Mucosa of stomach (tissue), 1 donor: ENCODE measurements around the gene PAPSS1.

ENCODE experiments used
- H3K27me3 ChIP-seq: one replicate; pipeline ENCODE4 v1.7.0; 2013; ENCODE audit warnings: mild to moderate bottlenecking, low read length; ENCODE audit not compliant: control insufficient read depth, insufficient read depth
- H3K36me3 ChIP-seq: one replicate; pipeline ENCODE4 v1.7.0; 2013; ENCODE audit warnings: low read length; ENCODE audit not compliant: control insufficient read depth, insufficient read depth
- H3K4me1 ChIP-seq: one replicate; pipeline ENCODE4 v1.7.0; 2013; ENCODE audit warnings: mild to moderate bottlenecking, low read length; ENCODE audit not compliant: control insufficient read depth, insufficient read depth
- H3K4me3 ChIP-seq: one replicate; pipeline ENCODE4 v1.7.0; 2013; ENCODE audit warnings: low read length
- H3K9ac ChIP-seq: one replicate; pipeline ENCODE4 v1.7.0; 2013; ENCODE audit warnings: mild to moderate bottlenecking, low read length, moderate library complexity
- H3K9me3 ChIP-seq: one replicate; pipeline ENCODE4 v1.7.0; 2013; ENCODE audit warnings: mild to moderate bottlenecking, low read length, moderate library complexity; ENCODE audit not compliant: control insufficient read depth
- donor health status: Pancreatic carcinoma.

The PAPSS1 gene

DNA sequence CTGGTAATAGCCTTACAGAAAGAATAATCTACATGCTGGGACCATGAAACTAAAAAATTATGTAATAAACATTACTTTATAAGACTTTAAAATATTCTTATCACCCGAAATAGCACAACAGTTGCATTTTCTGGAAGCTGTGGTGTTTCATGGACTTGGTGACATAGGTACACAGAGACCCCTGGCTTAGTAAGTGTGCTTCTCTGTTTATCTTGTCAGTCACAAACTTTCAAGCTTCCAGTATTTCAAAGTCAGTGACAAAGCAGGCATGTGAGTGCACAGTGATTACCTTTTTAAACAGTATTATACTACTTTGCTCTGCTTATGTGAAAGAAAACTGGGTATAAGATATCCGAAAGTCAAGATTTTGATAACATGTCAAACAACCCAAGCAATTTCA is 84.3 kb downstream of the PAPSS1 start:
- Histone ChIP-seq H3K4me3 (no peak overlapping the region), H3K36me3 (no peaks in the 10 kb centered on the region), H3K4me1 (peaks cover 9% of the 10 kb centered on the region), H3K27me3 (no peaks in the 10 kb centered on the region), H3K9me3 (no peaks in the 10 kb centered on the region), H3K9ac (no peak overlapping the region)

DNA sequence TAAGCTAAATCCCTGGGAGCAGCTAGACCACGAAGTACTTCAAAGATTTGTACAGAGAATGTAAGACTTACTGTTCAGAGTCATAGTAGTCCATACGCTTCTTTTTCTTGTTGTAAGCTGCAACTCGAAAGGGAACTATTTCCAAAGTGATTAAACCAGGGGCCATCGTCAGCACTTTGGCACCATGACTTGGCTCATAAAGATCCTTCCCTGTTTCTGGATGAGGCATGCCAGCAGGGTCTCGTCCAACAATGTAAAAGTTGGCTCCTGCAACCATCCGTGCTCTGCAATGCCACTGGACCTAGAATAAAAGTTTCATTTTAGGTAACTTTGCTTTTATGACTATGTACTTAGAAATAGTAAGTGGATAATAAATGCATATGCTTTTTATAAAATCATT is 88.5 kb downstream of the PAPSS1 start:
- Histone ChIP-seq H3K4me1 (peaks cover 9% of the 10 kb centered on the region), H3K4me3 (no peak overlapping the region), H3K27me3 (no peaks in the 10 kb centered on the region), H3K9me3 (no peaks in the 10 kb centered on the region), H3K36me3 (no peaks in the 10 kb centered on the region), H3K9ac (no peak overlapping the region)

GRCh38 chr4:107630185-107630705 is 89.8 kb downstream of the PAPSS1 start:
- Histone ChIP-seq H3K4me1 (peaks cover 9% of the 10 kb centered on the region), H3K36me3 (no peaks in the 10 kb centered on the region), H3K27me3 (no peaks in the 10 kb centered on the region), H3K4me3 (no peak overlapping the region), H3K9ac (no peak overlapping the region), H3K9me3 (no peaks in the 10 kb centered on the region)

DNA sequence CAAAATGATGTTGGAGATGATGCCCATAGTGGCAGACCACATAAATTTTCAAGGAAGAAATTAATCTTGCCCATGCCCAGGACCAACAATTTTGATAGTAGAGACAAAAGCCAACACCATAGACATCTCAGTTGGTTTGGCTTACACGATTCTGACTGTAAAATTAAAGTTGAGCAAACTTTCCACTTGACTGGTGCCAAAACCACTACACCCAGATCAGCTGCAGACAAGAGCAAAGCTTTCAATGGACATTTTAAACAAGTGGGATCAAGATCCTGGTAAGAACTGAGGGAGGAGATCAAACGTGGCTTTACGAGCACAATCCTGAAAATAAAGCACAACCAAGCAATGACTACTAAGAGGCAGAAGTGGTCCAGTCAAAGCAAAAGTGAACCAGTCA is 90.7 kb downstream of the PAPSS1 start:
- Histone ChIP-seq H3K4me3 (no peak overlapping the region), H3K9ac (no peak overlapping the region), H3K36me3 (no peaks in the 10 kb centered on the region), H3K9me3 (no peaks in the 10 kb centered on the region), H3K27me3 (no peaks in the 10 kb centered on the region), H3K4me1 (peaks cover 9% of the 10 kb centered on the region)

DNA sequence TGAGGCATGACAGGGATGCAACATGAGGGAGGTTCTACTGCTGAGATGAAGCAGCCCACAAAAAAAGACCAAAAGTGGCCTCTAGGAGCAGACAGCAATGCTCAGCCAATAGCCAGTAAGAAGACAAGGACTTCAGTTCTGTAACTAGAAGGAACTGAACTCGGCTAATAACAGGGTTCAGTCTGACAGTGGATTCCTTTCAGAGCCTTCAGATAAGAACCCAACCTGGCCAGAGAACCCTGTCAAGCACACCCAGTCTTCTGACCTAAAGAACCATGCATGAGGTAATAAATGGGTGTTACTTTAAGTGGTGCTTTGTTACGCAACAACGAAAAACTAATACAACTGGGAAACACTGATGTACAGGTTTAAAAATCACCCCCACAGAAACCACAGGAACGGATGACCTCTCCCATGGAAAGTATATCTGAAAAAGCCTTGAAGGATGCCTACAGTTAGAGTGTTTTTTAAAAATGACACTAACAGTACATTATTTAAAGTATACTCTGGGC is 94.6 kb downstream of the PAPSS1 start:
- Histone ChIP-seq H3K36me3 (no peaks in the 10 kb centered on the region), H3K9me3 (no peaks in the 10 kb centered on the region), H3K4me3 (no peak overlapping the region), H3K4me1 (no peaks in the 10 kb centered on the region), H3K9ac (no peak overlapping the region), H3K27me3 (no peaks in the 10 kb centered on the region)

DNA sequence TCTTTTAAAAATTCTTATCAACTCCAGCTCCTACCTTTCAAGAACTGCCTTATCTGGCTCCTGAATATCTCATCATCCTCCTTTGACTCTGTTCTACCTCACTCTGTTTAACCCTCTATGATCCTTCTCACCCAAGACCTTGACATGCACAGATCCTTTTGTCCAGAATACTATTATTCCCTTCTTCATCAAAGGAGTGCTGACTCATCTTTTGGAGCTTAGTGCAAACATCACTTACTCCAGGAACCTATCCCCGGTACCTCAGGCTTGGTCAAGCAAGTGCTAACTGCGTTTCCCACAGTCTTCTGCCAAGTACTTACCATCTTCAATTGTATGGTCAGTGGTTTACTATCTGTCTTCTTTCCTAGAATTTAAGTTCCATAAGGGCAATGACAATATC is 96.0 kb downstream of the PAPSS1 start:
- no peak overlapping the region for H3K9ac ChIP-seq
- H3K4me3 ChIP-seq: no peak overlapping the region
- no peaks in the 10 kb centered on the region for H3K27me3 ChIP-seq
- no peaks in the 10 kb centered on the region for H3K9me3 ChIP-seq
- no peaks in the 10 kb centered on the region for H3K4me1 ChIP-seq
- no peaks in the 10 kb centered on the region for H3K36me3 ChIP-seq

- Histone ChIP-seq H3K4me1 (peaks cover under 1% of the 10 kb centered on the region), H3K9me3 (no peaks in the 10 kb centered on the region)
Observed at GRCh38 chr4:107622006-107622405, 98.0 kb downstream of the PAPSS1 start.

DNA sequence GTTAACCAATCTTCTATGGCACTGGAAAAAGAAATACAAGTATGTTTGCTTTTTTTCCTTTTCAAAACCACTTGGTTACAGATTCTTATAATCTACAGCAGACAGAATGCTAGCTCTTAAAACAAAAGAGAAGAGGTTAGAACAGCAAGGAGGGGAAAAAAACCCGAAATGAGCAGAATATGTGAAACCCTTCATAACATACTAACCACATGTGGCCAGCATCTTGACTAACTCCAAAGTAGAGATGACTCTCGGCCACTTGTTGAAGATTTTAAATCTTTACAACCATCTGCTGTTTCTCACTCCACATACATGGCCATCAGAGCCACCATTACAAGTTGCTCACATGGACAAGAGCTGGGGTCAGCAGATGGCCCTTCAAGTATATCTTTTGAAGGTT is 100.3 kb downstream of the PAPSS1 start:
- H3K4me1 ChIP-seq: peaks cover 5% of the 10 kb centered on the region
- H3K36me3 ChIP-seq: no peaks in the 10 kb centered on the region
- no peak overlapping the region for H3K4me3 ChIP-seq
- no peak overlapping the region for H3K9ac ChIP-seq
- no peaks in the 10 kb centered on the region for H3K9me3 ChIP-seq
- H3K27me3 ChIP-seq: no peaks in the 10 kb centered on the region

More at GRCh38 chr4:107622006-107622405, 98.0 kb downstream of the PAPSS1 start:
- H3K27me3 ChIP-seq: no peaks in the 10 kb centered on the region
- no peak overlapping the region for H3K9ac ChIP-seq
- H3K36me3 ChIP-seq: no peaks in the 10 kb centered on the region
- H3K4me3 ChIP-seq: no peak overlapping the region

DNA sequence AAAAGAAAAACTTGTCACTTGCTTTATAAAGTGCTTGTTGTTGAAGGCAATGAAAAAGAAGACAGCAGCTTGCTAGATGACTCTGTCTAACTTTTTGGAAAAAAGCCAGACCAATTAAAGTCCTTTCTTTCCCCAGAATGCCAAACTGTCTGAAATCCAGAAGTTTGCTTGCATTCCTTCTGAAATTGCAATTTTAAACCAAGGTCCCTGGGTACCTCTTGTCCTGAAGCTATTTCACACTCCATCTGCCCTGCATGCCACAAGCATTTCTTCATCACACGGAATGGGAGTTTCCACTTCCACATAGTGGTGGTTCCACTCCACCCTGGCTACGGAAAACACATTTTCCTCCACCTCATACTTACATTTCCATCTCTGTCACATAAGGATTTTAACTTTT is 101.0 kb downstream of the PAPSS1 start:
- H3K9ac ChIP-seq: no peak overlapping the region
- no peaks in the 10 kb centered on the region for H3K27me3 ChIP-seq
- no peaks in the 10 kb centered on the region for H3K9me3 ChIP-seq
- H3K4me1 ChIP-seq: peaks cover 5% of the 10 kb centered on the region
- H3K4me3 ChIP-seq: no peak overlapping the region
- H3K36me3 ChIP-seq: no peaks in the 10 kb centered on the region

DNA sequence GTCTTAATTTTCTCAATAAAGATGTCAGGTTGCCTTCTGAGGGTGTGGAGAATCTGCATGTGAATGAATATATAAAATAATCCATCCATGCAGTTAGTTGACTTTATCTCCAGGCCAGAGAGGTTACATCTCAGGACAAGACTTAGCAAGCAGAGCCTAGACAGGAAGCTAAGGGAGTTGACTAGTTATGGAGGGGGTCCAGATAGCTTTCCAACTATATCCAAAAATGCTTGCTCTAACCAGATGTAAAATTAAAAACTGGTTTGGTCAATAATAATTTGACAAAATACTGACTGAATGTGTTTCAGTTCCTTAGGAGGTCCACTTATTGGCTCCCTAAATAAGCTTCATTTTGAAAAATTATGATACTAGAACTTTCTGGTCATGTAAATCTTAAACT is 101.4 kb downstream of the PAPSS1 start:
- Histone ChIP-seq H3K4me1 (peaks cover 5% of the 10 kb centered on the region), H3K9me3 (no peaks in the 10 kb centered on the region), H3K4me3 (no peak overlapping the region), H3K9ac (no peak overlapping the region), H3K27me3 (no peaks in the 10 kb centered on the region), H3K36me3 (no peaks in the 10 kb centered on the region)

- Histone ChIP-seq H3K9me3 (no peaks in the 10 kb centered on the region), H3K4me3 (no peak overlapping the region), H3K9ac (no peak overlapping the region), H3K36me3 (no peaks in the 10 kb centered on the region), H3K4me1 (peaks cover 5% of the 10 kb centered on the region), H3K27me3 (no peaks in the 10 kb centered on the region)
Observed at GRCh38 chr4:107616838-107617389, 103.1 kb downstream of the PAPSS1 start.

DNA sequence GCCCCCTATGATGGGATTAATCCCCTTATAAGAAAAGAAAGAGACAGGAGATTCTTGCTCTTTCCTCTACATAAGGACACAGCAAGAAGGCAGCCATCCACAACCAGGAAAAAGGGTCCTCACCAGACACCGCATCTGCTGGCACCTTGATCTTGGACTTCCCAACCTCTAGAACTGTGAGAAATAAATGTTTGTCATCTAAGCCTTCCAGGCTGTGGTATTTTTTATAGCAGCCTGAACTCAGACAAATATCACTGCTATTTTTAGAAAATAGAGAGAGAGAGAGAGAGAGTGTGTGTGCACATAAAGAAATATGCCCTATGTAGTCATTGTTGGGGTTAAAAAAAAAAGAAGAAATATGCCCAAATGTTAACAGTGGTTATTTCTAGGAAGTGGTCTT is 104.2 kb downstream of the PAPSS1 start:
- Histone ChIP-seq H3K9ac (no peak overlapping the region), H3K27me3 (no peaks in the 10 kb centered on the region), H3K9me3 (no peaks in the 10 kb centered on the region), H3K36me3 (no peaks in the 10 kb centered on the region), H3K4me3 (no peak overlapping the region), H3K4me1 (peaks cover 5% of the 10 kb centered on the region)

- Histone ChIP-seq H3K4me1 (no peaks in the 10 kb centered on the region), H3K36me3 (no peaks in the 10 kb centered on the region), H3K9ac (no peak overlapping the region), H3K4me3 (no peak overlapping the region), H3K27me3 (no peaks in the 10 kb centered on the region), H3K9me3 (no peaks in the 10 kb centered on the region)
Observed at GRCh38 chr4:107603430-107603829, 116.6 kb downstream of the PAPSS1 start.
